ENCODE data around the gene ENC1.

The ENC1 gene

GRCh38 chr5:74655716-74656115, 15.2 kb upstream of the ENC1 start:
- no peak for DNase-seq

GRCh38 chr5:74655206-74655605, 14.7 kb upstream of the ENC1 start:
- no peak for DNase-seq

GRCh38 chr5:74653991-74654390, 13.5 kb upstream of the ENC1 start:
- DNase-seq, result no peak

- no peak for DNase-seq
Observed at GRCh38 chr5:74652576-74652975, 12.0 kb upstream of the ENC1 start.

- no peak for DNase-seq
Observed at GRCh38 chr5:74651710-74652109, 11.2 kb upstream of the ENC1 start.

GRCh38 chr5:74649421-74649973, 9.0 kb upstream of the ENC1 start:
- no peak for DNase-seq

- DNase-seq, result no peak
Observed at GRCh38 chr5:74648835-74649293, 8.3 kb upstream of the ENC1 start.

GRCh38 chr5:74647096-74647495, 6.6 kb upstream of the ENC1 start:
- DNase-seq, result no peak

GRCh38 chr5:74643111-74643562, 2.6 kb upstream of the ENC1 start:
- DNase-seq, result no peak

GRCh38 chr5:74642543-74642863, 2.0 kb upstream of the ENC1 start:
- no peak for DNase-seq

GRCh38 chr5:74641735-74642542, 1.4 kb upstream of the ENC1 start:
- DNase-seq, result no peak

GRCh38 chr5:74640954-74641734, 616 bp upstream of the ENC1 start:
- peak; percentile 5 for DNase-seq

GRCh38 chr5:74639807-74640449, 600 bp downstream of the ENC1 start:
- DNase-seq, result peak; percentile 18

- DNase-seq, result no peak
Observed at GRCh38 chr5:74638970-74639806, 1.3 kb downstream of the ENC1 start.

- no peak for DNase-seq
Observed at GRCh38 chr5:74638544-74638969, 2.0 kb downstream of the ENC1 start.

- no peak for DNase-seq
Observed at GRCh38 chr5:74636552-74636951, 4.0 kb downstream of the ENC1 start.

GRCh38 chr5:74636149-74636548, 4.4 kb downstream of the ENC1 start:
- no peak for DNase-seq

- no peak for DNase-seq
Observed at GRCh38 chr5:74634611-74635286, 5.8 kb downstream of the ENC1 start.

GRCh38 chr5:74633695-74634094, 6.8 kb downstream of the ENC1 start:
- no peak for DNase-seq

GRCh38 chr5:74632947-74633356, 7.6 kb downstream of the ENC1 start:
- no peak for DNase-seq

- peak; percentile 7 for DNase-seq
Observed at GRCh38 chr5:74631081-74631953, 9.2 kb downstream of the ENC1 start.

Measured in activated gamma-delta T cell treated with Interleukin-2 at 50 U/mL for 16 hours (primary cell).